Adipocyte (in vitro differentiated cells): ENCODE data around the gene PLCE1.
A peak's percentile ranks its signal among the peaks of the same experiment; 100 is the strongest.
"Not testable (repeated sequence)": the region's sequence is repeated elsewhere in the genome, so short reads cannot be mapped to it uniquely, and the experiment has no call there.

Experiments used
- DNase-seq: peaks from one replicate; pipeline ENCODE4 v3.0.0-alpha.2; 2015; ENCODE audit warnings: low read depth
- H3K27me3 ChIP-seq: replicated peaks from 2 replicates; pipeline ENCODE4 v1.7.0; 2013; ENCODE audit warnings: mild to moderate bottlenecking, low read length, moderate library complexity; ENCODE audit not compliant: control insufficient read depth, insufficient read depth
- H3K36me3 ChIP-seq: 2 replicates; pipeline ENCODE4 v1.7.0; 2013; ENCODE audit warnings: low read length, mild to moderate bottlenecking, moderate library complexity; ENCODE audit not compliant: control insufficient read depth, insufficient read depth, severe bottlenecking
- H3K4me1 ChIP-seq: 2 replicates; pipeline ENCODE4 v1.7.0; 2013; ENCODE audit warnings: mild to moderate bottlenecking, low read length, moderate library complexity; ENCODE audit not compliant: control insufficient read depth, insufficient read depth
- H3K4me3 ChIP-seq: 2 replicates; pipeline ENCODE4 v1.7.0; 2013; ENCODE audit warnings: mild to moderate bottlenecking, low read length, moderate library complexity
- H3K9ac ChIP-seq: 2 replicates; pipeline ENCODE4 v1.7.0; 2013; ENCODE audit warnings: mild to moderate bottlenecking, low read length, moderate library complexity
- H3K9me3 ChIP-seq: 2 replicates; pipeline ENCODE4 v1.7.0; 2013; ENCODE audit warnings: mild to moderate bottlenecking, low read length, moderate library complexity; ENCODE audit not compliant: control insufficient read depth

PLCE1 gene

DNA sequence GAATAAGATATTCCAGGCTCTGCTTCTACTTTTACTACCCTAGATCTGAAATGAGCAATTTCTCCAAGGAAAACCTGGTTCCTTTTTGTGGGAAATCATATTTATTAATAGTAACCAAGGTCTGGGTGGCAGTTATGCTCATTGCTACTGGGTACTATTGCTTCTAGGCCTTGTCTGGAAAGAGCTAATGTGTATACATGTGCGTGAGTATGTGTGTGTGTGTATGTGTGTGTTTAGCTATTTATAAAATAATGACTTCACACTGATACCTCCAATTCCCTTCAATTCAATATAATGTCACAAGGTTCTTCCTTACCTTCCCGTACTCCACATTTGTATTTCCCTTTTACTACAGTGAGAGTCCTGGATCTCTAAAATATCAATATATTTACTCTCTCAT lies 26.0 kb upstream of the PLCE1 start:
- Histone ChIP-seq H3K9ac (no peak overlapping the region), H3K27me3 (no peaks in the 10 kb centered on the region), H3K4me3 (no peak overlapping the region), H3K4me1 (peaks cover 10% of the 10 kb centered on the region), H3K9me3 (no peaks in the 10 kb centered on the region), H3K36me3 (no peaks in the 10 kb centered on the region)
- DNase-seq = no peak

DNA sequence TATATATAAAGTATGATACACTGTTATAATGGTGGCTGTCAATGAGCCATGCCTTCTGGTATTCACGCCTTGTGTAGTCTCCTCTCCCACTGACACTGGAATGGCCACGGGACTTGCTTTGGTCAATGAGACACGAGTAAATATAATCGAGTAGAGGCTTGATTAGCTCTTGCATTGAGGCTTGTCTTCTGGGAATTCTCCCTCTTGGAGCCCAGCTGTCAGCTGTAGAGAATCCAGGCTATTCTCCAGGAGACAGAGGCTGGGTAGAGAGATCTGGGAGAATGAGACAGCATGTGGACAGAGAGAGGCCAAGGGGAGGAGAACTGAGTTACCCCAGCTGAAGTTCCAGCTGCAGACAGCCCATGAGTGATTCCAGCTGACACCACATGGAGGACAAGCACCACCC lies 25.2 kb upstream of the PLCE1 start:
- Histone ChIP-seq H3K9ac (no peak overlapping the region), H3K36me3 (no peaks in the 10 kb centered on the region), H3K27me3 (no peaks in the 10 kb centered on the region), H3K4me3 (no peak overlapping the region), H3K9me3 (no peaks in the 10 kb centered on the region), H3K4me1 (peaks cover 10% of the 10 kb centered on the region)
- no peak for DNase-seq

DNA sequence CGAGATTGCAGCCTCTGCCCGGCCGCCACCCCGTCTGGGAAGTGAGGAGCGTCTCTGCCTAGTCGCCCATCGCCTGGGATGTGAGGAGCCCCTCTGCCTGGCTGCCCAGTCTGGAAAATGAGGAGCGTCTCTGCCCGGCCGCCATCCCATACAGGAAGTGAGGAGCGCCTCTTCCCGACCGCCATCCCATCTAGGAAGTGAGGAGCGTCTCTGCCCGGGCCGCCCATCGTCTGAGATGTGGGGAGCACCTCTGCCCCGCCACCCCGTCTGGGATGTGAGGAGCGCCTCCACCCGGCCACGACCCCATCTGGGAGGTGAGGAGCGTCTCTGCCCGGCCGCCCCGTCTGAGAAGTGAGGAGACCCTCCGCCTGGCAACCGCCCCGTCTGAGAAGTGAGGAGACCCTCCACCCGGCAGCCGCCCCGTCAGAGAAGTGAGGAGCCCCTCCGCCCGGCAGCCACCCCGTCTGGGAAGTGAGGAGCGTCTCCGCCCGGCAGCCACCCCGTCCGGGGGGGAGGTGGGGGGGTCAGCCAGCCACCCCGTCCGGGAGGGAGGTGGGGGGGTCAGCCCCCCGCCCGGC lies 23.2 kb upstream of the PLCE1 start:
- H3K4me1 ChIP-seq = peaks cover 16% of the 10 kb centered on the region
- H3K4me3 ChIP-seq, DNase-seq, H3K27me3 ChIP-seq, H3K9ac ChIP-seq, H3K9me3 ChIP-seq, H3K36me3 ChIP-seq: not testable (repeated sequence)

DNA sequence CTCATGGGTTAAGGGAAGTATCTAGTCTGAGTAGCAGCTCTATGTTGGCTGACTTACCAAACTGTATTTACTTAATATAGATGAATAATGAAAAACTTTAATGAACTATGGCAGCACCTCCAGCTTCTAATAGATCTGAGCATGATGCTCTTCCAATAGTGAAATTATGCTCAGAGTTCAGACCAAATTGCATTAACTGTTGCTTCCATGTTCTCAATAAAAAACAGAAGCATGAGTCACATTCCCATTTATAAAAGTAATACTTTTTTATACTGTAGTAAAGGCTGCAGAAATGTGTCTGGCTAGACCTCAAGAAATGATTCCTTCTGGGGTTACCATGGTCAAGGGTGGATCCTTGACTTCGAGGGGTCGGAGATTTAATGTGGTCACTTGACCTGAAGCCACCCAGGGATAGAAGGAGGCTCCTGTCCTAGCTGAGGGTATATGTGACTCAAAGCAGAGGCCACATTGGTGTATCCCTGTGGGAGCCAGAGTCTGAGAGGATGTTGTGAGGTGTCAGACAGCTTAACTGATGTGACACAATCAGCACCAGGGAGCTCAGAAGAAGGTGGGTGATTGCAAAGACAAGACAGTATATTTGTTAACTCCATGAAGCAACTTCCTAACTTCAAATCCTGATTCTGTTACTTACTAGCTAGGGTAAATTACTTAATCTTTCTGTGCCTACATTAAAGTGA lies 19.8 kb upstream of the PLCE1 start:
- no peak overlapping the region for H3K4me3 ChIP-seq

DNA sequence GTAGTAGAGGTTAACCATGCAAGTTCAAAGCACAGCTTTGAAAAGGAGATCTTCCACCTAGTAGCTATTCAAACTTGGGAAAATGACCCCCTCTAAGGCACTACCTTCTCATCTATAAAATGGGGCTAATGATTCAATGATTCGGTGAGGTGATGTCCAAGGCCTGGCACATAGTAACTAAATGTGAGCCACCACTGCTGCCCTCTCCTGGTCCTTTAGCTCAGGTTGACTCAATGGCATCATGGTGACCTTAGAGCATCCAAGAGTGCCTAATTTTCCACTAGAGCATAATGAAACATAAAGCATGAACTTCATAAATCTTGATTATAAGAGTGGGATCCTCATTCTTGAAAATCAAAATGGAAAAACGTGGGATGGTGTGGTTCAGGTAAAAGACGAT lies 16.3 kb upstream of the PLCE1 start:
- H3K9me3 ChIP-seq = no peaks in the 10 kb centered on the region
- no peak overlapping the region for H3K4me3 ChIP-seq
- H3K36me3 ChIP-seq = no peaks in the 10 kb centered on the region
- H3K4me1 ChIP-seq = peaks cover 10% of the 10 kb centered on the region
- H3K9ac ChIP-seq = no peak overlapping the region
- no peak for DNase-seq
- no peaks in the 10 kb centered on the region for H3K27me3 ChIP-seq

More for the DNA sequence above, 19.8 kb upstream of the PLCE1 start:
- H3K36me3 ChIP-seq = no peaks in the 10 kb centered on the region
- no peaks in the 10 kb centered on the region for H3K27me3 ChIP-seq
- no peaks in the 10 kb centered on the region for H3K9me3 ChIP-seq
- no peak for DNase-seq
- H3K9ac ChIP-seq = no peak overlapping the region
- H3K4me1 ChIP-seq = peaks cover 10% of the 10 kb centered on the region

DNA sequence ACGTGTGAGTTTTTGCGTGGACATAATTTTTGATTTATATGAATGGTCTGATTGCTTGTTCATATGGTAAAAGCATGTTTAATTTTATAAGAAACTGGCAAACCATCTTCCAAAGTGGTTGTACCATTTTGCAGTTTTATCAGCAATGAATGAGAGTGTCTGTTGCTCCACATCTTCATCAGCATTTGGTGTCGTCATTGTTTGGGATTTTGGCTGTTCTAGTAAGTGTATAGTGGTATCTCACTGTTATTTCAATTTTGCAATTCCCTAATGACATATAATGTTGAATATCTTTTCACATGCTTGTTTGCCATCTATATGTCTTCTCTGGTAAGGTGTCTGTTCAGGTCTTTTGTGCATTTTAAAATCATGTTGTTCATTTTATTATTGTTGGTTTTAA lies 13.2 kb upstream of the PLCE1 start:
- DNase-seq = no peak
- H3K4me3 ChIP-seq = no peak overlapping the region
- no peak overlapping the region for H3K9ac ChIP-seq
- no peaks in the 10 kb centered on the region for H3K27me3 ChIP-seq
- H3K36me3 ChIP-seq = no peaks in the 10 kb centered on the region
- no peaks in the 10 kb centered on the region for H3K9me3 ChIP-seq
- H3K4me1 ChIP-seq = peaks cover 7% of the 10 kb centered on the region

DNA sequence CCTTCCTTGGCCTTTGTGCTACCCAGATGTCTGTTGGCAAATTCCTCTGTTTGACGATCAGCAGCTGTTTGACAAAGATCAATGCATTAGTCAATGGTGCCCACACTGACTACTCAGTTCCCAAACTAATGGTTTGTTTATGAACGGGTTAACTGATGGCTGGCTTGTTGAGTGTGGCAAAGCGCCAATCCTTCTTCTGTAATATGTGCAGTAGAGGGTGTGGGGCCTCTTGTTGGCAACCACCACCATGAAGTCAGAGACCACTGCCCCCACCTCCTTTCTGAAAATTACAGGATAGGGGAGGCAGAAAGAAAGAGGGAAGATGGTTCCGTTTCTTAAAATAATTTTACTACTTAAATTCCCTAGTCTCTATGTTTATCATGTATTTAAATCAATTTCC lies 2.6 kb upstream of the PLCE1 start:
- Histone ChIP-seq H3K36me3 (no peaks in the 10 kb centered on the region), H3K9ac (no peak overlapping the region), H3K9me3 (no peaks in the 10 kb centered on the region), H3K27me3 (no peaks in the 10 kb centered on the region), H3K4me3 (peak overlapping the region; percentile 73), H3K4me1 (peaks cover 44% of the 10 kb centered on the region)
- DNase-seq = no peak

DNA sequence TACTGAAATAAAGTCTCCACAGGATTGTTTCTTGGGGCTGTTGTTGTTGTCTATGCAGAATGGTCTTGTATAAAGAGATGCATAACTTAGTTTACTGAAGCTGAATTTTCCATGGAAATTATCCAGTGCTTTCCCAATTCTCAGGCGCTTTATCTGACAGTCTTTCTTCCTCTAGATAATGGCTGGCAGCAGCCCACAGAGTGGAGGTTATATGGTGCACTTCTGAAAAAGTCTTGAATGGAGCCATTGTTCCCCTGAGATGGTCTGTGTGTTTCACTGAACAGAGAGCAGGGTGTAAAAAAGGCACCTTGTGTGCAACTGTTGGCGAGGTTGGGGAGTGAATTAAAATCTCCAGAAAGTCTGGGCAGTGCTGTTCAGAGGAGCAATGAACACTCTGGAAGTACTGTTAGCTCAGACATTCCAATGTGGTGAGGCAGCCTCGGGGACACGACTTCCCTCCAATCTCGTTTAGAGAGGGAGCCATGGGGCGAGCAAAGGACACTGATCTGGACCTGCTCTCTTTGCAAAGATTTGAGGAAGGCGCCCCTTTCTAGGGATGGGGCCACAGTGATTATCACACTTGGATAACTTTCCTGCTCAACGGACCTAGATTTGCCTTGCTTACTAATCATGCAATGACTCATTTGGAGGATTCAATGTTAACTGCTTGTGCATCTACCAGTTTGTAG lies 2.0 kb upstream of the PLCE1 start:
- Histone ChIP-seq H3K4me1 (peaks cover 47% of the 10 kb centered on the region), H3K36me3 (no peaks in the 10 kb centered on the region), H3K27me3 (no peaks in the 10 kb centered on the region), H3K9ac (no peak overlapping the region), H3K4me3 (peak overlapping the region; percentile 73), H3K9me3 (no peaks in the 10 kb centered on the region)
- DNase-seq = peak; percentile 89

DNA sequence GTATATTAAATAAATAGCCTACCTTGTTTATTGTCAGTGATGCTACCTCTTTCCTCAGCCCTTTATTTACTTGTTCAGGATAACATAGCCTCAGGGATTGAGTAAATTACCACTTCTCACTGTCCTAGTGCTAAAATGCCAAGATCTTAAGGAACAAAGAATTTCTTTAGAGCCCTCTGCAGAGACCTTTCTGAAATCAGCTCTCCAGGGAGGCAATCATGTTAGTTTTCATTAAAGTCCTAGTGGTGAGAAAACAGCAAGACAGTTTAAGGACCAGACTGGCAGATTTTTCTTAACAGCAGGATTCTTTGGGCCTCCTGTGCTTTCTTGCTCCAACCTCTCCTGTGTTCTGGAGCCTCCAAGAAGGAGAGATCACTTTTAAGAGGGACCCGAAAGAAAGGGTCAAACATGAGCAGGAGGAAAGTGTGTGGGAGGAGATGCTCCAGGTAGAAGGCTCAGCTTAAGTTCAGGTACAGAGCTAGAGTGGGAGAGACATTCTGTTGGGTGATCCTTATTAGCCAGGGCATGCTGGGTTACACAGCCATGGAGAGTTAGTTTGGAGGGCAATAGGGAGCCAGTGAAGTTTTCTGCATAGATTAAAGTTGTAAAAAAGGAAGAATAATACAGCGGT lies 1.2 kb upstream of the PLCE1 start:
- no peaks in the 10 kb centered on the region for H3K27me3 ChIP-seq
- no peaks in the 10 kb centered on the region for H3K36me3 ChIP-seq
- H3K9me3 ChIP-seq = no peaks in the 10 kb centered on the region
- DNase-seq = peak; percentile 56
- peak overlapping the region; percentile 73 for H3K4me3 ChIP-seq
- no peak overlapping the region for H3K9ac ChIP-seq
- H3K4me1 ChIP-seq = peaks cover 47% of the 10 kb centered on the region

DNA sequence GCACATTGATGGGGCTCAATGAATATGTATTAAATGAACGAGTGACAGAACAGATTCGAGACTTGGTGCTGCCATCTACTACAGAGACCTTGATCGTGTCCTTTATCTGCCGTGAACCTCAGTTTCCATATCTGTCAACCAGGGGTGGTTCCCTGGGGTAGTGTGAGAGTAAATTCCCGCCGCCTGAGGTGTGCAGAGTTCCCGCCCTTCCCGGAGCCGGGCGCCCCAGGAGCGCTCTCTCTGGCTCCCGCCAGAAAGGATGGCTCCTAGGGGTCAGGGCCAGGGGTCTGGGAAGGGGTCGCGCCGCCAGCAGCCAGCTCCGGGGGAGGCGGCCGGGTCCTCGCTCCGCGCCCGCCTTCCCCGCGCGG lies 333 bp upstream of the PLCE1 start:
- no peak for DNase-seq
- H3K9me3 ChIP-seq = no peaks in the 10 kb centered on the region
- H3K36me3 ChIP-seq = no peaks in the 10 kb centered on the region
- H3K4me3 ChIP-seq = peak overlapping the region; percentile 84
- H3K4me1 ChIP-seq = peaks cover 47% of the 10 kb centered on the region
- H3K27me3 ChIP-seq = no peaks in the 10 kb centered on the region
- peak overlapping the region; percentile 82 for H3K9ac ChIP-seq

DNA sequence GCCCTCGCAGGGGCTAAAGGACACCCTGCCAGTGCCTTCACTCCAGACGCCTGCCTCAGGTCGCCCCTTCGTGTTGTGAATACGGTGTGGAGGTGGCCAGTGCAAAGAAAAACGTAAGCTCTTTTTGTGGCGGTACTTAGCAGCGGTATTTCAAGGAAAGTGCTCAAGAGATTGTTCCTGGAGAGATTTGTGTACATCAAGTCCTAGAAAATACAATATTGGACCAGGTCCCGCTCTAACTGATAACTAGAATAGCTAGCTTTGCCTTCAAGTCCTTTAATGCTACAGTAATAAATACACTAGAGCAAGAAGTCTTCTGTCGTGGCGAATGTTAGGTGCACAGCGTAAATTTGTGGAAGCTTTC lies 689 bp downstream of the PLCE1 start:
- Histone ChIP-seq H3K27me3 (no peaks in the 10 kb centered on the region), H3K9ac (peak overlapping the region; percentile 82), H3K36me3 (no peaks in the 10 kb centered on the region), H3K9me3 (no peaks in the 10 kb centered on the region), H3K4me1 (peaks cover 54% of the 10 kb centered on the region), H3K4me3 (peak overlapping the region; percentile 84)
- no peak for DNase-seq
